Activated naive CD4-positive, alpha-beta T cell (primary cell): Measurements from ENCODE around the gene ZNF518A.

Source experiments
- DNase-seq, 4 experiments: peaks; one replicate each; lab custom pipeline; 2025; lab: John Stamatoyannopoulos, UW

ZNF518A gene, protein sequence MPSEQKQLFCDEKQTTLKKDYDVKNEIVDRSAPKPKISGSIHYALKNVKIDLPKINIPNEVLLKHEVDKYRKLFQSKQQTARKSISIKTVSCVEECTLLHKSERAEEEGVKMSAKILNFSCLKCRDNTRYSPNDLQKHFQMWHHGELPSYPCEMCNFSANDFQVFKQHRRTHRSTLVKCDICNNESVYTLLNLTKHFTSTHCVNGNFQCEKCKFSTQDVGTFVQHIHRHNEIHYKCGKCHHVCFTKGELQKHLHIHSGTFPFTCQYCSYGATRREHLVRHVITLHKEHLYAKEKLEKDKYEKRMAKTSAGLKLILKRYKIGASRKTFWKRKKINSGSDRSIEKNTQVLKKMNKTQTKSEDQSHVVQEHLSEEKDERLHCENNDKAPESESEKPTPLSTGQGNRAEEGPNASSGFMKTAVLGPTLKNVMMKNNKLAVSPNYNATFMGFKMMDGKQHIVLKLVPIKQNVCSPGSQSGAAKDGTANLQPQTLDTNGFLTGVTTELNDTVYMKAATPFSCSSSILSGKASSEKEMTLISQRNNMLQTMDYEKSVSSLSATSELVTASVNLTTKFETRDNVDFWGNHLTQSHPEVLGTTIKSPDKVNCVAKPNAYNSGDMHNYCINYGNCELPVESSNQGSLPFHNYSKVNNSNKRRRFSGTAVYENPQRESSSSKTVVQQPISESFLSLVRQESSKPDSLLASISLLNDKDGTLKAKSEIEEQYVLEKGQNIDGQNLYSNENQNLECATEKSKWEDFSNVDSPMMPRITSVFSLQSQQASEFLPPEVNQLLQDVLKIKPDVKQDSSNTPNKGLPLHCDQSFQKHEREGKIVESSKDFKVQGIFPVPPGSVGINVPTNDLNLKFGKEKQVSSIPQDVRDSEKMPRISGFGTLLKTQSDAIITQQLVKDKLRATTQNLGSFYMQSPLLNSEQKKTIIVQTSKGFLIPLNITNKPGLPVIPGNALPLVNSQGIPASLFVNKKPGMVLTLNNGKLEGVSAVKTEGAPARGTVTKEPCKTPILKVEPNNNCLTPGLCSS (N-terminal part only)

DNA sequence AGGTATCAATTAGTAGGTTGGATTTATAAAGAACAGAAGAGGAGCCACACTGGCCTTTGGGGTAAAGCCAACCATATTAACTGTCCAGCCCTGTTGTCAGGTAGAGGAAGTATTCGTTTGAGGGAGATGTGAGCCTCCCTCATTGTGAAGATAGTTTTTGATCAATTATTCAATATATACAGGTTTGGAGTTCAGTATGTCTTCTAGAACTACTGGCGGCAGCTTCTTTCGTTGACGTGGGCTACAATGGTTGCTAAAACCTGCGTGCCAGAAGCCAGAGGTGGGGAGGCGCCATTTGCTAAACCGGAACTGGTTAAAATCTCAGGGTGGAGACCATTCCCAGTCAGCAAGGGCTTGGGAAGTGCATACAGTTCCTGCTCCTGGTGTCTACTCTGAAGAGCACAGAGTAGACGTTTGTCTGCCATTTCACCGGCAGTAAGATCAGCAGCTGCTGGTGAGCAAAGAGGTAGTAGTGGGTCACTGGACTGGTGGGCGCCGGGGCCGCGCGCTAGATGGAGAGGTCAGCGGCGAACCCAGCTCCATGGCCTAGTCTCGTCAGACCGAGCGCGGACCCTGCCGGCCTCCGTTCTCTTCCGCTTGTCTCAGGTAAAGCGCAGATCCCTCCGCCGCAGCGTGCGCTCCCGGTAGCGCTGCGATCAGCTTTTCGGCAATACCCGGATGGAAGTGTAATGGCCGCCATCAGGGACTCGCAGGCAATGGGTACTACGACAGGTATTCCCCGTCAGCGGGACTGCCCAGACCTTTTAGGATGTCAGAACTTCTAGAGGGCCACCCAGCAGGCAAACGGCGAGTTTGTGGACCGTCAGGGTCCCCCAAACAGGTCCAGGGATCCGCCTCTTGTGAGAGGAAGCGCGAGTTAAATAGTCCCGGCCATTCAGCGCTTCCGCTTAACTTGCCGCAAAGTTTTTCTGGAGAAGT is at the start of gene ZNF518A:
Gene ZNF518A, plus strand, starts transcription at position 911 of the 939 bp plus-strand sequence. CDS start 26,026 bp downstream, outside the sequence.
- DNase-seq = peak; percentile 67 to 81 (median 78)

DNA sequence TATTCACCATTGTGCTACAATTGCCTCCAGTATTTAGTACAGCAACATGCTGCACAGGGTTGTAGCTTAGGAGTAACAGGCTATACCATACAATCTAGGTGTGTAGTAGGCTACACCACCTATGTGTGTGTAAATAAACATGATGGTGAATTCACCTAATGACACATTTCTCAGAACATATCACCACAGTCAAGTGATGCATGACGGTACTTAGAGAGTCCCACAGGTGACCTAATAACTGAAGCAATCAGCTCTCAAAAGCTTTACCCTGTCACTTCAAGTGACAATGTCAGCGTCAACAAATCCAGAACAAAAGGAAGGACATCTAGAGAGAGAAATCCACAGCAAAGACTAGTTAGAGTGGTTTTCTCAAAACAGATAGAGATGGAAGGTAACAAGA is 47.9 kb upstream of the ZNF518A start:
- no peak for DNase-seq

DNA sequence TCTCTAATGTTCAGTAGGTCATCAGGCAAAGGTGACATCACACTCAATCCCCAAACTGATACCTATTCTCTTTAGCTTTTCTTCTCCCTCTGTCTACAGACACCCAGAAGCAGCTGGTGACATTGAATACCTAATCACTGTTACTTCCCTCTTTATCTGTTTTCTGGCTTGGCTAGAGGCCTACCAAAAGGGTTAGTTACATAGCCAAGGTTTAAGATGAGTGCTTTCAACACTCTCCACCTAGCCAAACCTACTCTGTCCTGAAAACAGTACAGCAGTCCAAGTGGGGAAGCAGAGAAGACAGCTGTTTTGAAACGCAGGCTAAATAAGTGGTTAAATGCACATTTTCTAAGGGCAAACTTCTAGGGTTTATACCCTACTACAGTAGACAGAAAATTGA is 47.3 kb upstream of the ZNF518A start:
- DNase-seq = no peak

DNA sequence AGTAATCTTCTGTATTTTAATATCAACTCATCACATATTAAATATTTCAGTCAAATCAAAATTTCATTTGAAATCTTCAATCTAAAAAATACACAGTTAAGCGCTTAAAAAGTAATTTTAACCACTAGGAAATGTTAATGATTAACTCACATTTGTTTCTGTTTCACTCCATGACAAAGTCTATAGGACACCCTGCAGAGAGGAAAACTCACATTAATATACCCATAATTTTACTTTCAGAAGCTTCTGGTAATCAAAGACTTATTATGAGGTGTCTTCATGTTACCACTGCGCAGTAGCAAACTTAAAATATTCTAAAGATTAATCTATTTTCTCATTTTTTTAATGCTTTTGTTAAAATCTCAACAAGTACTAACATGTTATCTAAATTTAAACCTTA is 41.0 kb upstream of the ZNF518A start:
- DNase-seq = no peak

DNA sequence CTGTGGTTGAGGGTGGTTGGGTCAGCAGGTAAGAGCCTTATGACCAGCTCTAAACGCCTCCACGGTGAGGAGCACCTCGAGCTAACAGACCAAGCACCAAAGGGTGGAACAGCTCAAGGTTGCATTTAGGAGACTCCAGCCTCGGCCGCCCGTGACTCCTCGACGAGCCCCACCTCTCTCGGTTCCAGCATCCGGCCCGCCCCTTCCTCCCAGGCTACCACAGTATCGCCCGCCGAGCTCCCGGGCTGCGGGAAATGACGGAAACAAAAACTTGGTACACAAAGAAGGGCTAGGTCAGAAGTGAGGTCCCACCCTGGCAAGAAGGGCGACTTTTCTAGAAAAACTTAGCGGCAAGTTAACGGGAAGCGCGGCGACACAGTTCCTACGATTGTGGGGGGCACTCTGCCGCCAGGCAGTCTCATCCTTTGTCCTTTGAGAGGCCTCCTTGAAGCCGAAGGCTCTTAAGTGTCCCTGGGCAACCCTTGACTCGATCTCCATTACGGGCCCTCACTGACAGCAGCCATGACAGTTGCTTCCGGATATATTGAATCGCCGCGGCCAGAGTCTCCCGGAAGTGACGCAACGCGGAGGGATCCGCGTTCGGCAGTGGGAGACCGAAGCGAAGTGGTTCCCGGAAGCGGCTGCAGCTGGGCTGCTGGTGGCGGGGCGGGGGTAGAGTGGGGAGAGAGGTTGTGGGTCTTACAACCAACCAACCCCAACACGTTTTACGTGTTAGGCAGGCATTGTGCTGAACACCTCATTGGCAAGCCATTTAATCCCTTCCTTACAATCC is 40.2 kb upstream of the ZNF518A start:
- DNase-seq = peak; percentile 71 to 89 (median 81)

DNA sequence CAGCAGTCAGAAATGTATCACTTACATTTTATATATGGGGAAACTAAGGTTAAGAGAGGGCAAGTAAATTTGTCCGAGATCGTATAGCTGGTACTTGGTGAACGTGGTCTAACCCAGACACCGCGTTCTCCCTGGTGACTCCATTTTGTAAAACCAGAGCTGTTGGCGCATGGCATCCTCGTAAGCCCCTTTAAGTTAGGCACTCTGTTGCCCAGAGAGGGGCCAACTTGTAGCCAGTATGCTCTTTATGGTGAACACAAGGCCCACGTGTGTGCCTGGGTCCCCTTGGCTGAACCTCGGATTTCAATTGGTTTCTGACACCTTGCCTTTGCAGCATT is 39.7 kb upstream of the ZNF518A start:
- DNase-seq = no peak

DNA sequence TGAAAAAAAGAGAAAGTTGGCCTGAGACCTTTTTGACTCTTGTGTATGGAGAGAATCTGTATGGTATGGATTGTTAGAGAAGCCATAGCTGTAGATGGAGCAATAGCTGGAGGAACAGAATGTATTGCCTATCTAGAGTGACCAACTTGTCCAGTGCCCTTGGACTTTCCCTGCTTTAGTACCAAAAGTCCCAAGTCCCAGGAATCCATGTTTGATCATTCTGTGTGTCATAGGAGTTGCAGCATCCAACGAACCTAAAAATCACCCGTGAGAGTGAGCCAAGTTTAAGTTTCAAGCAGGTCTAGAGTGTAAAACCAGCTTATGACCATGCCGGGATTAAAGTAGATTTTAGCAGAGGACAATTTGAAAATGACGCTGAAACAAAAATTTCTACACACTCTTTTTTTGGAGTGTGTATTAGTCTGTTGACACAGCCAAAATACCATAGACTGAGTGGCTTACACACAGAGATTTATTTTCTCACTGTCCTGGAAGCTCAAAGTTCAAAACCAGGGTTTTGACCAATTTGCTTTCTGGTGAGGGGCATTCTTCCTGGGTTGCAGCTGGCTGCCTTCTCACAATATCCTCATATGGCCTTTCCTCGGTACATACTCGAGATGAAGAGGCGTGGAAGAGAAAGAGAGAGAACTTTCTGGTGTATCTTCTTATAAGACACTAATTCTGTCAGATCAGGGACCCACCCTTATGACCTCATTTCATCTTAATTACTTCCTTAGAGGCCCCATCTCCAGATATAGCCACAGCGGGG is 36.9 kb upstream of the ZNF518A start:
- DNase-seq = no peak

DNA sequence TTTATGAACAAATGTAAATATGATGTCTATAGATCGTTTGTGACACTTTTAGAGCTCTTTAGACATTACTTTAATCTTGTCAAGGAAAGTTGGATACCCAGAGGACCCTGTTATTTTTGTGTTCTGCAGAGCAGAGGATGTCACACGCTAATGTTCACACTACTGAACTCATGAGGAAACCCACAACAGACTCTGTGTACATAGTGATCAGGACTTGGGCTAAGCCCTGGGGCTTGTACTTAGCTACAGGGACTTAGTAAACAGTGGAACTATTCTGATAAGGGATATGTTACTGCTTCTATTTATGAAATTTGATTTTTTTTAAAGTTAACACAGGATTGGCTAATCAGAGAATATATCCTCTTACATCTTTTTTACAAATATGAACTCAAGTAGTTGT is 36.1 kb upstream of the ZNF518A start:
- no peak for DNase-seq

DNA sequence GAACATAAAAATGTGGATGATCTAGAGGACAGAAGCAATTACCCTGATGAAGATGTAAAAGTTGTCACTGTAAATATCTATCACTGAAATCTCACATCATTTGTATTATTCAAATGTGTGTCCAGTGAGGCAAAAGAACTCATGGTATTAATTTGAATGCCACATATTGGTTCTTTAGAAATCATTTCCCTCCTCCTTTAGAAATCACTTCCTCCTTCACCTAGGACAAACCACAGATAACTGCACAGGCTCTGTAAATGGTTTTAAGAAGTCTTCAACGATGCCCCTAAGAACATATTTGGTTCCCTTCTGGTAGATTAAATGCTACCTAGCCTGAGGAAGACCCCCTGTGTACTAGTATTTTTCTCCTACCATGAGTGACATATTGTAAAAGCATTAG is 33.1 kb upstream of the ZNF518A start:
- no peak for DNase-seq

DNA sequence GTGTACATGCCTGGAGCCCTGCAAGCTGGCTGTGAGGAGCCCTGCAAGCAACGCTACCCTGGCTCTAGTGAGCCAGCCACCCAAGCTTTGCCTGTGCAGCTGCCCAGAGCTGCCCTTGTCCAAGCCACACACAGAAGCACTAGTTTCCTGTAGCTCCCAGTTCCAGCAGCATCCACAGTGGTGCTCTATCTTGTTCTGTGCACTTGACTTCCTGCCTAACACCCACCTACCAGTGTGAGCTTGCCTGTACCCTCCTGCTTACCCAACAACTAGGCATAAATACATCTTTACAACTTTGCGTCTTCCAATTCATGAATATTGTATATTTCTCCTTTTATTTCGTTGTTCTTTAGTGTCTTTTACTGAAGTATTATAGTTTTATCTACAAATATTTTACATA is 32.2 kb upstream of the ZNF518A start:
- DNase-seq = no peak

DNA sequence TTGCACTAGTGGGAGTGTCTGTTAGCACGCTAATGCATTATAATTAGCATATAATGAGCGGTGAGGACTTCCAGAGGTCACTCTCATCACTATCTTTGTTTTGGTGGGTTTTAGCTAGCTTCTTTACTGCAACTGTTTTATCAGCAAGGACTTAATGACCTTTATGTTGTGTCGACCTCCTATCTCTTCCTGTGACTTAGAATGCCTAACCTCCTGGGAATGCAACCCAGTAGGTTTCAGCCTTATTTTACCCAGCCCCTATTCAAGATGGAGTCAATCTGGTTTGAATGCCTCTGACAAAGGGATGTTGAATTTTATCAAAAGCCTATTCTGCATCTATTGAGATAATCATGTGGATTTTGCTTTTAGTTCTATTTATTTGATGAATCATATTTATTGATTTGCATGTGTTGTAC is 22.5 kb upstream of the ZNF518A start:
- no peak for DNase-seq

DNA sequence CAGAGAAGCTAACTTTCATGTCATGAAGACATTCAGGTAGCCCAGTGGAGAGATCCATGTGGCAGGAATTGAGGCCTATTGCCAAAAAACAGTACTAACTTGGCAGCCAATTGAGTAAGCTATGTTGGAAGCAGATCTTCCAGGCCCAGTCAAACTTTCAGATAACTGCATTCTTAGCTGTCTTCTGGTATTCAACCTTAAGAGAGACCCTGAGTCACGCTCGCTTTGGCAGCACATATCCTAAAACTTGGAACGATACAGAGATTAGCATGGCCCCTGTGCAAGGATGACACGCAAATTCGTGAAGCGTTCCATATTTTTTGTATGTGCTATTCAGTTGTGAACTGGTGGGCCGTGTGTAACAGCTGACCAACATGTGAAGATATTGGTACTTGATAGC is 17.6 kb upstream of the ZNF518A start:
- DNase-seq = no peak

DNA sequence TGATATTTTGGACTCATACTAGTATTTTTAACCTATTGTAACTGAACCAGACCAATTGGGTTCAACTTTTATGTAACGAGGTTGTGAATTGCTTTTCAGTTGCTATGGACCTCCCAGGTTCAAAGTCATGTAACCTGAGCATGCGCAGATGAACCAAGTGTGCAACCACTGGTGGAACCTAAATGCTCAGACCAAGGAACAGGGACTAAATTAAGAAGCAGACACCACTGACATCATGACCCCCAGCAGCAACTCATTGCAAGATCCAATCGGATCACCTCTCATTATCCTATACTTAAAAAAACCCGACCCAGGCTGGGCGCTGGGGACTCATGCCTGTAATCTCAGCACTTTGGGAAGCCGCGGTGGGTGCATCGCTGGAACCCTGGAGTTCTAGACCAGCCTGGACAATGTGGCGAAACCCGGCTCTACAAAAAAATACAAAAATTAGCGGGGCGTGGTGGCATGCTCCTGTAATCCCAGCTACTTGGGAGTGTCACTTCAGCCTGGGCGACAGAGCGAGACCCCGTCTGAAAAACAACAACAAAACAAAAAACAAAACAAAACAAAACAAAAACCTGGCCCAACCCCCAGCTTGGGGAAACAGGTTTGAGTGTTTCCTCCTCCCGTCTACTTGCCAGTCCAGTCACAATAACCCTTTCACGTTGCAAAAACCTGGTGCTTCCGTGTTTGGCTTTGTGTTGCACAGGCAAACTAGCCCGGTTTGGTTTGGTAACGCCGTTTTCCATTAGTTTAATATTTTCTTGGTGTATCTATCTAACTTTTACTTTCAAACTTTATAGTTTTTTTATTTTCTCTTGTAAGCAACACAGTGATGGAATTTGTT is 11.3 kb upstream of the ZNF518A start:
- no peak for DNase-seq

DNA sequence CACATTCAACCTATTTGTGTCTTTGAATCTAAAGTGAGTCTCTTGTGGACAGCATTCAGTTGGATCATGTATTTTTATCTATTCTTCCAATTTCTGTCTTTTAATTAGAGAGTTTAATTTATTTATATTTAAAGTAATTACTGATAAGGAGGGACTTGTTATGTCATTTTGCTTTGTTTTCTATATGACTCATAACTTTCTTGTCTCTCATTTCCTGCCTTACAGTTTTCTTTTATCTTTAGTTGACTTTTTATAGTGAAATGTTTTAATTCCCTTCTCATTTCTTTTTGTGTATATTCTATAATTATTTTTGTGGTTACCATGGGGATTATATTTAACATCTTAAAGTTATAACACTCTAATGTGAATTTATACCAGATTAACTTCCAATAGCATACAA is 7.3 kb upstream of the ZNF518A start:
- no peak for DNase-seq

DNA sequence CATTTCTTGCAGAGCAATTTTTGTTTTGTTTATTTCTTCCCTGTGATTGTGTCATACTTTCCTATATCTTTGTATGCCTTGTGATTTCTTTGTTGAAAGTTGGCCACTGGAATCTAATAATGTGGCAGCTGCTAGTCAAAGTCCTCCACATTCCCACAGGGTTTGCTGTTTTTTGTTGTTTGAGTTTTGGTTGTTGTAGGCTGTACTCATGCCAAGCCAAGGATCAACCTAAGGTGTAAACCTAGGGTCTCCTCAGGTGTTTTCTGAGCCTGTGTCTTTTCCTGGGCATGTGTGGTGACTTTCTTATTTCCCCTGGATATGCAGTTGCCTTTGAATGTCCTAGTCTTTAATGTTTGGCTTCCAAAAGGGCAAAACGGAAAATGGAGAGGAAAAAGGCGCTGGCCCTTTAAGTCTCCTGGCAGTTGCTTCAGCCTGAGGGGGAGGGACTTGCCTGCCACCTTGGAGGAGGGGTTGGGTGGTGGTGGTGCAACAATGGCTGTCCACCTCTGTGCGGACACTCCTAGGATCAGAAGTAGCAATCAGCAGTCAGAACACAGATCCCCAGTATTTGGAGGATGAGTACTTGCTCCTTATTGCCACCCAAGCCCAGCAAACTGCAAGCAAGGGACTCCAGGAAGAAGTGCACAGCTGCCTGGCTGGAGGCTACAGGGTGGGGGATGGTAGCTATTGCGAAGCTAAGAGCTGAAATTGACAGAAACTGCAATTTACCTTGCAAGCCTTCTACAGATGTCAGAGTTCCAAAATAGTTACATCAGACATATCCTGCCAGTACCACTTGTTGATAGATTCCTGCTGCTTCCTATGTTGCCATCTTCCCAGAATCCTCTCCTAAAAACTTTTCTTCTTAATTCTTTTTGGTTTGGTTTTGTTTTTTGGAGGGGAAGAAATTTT is 5.6 kb upstream of the ZNF518A start:
- no peak for DNase-seq

DNA sequence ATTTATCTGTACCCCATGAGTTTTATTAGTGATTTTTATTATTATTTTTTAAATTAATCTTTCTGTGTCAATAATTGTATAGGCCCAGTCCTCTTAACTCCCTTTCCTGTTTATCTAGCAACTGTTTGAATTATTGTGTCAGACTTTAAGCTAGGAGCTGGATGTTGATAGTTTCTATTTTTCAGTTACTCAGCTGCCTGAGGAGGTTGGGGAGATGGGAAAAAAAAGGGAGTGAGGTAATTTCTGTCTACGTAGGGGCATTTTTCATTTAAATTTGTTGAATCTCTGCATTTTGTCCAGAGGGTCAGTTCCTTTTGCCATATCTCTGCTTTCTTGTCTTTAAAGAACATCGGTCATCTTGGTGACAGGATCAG is 5.0 kb upstream of the ZNF518A start:
- DNase-seq = no peak

DNA sequence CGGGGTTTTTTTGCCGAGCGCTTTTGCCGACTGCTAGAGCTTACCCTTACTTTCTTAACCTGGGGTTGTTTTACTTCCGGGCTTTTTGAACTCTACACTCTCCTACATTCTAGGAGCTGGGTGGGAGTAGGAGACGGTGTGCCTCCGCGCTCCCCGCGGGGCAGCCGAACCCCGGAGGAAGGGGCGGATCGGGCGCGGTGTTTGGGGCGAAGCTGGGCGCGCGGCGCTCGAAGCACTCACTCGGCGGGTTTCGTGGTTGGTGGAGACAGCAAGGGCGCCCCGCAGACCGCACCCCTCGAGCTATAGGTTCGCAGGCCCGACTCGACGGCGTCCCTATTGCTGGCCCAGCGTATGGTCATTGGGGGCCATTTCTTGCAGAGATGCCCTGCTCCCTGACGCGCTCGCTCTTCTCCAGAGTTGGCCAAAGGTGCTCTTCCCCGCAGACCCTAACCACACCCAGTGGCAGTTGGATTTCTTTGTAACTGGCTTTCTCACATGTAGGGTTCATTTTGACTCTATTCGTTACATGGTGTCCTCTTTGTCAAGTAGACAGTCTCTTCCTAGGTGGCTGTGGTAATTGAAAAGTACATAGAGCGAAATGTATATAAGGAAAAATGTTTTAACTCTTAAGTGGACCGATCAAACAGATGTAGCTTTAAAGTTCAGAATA is 364 bp downstream of the ZNF518A start:
- peak; percentile 53 to 68 (median 60) for DNase-seq

DNA sequence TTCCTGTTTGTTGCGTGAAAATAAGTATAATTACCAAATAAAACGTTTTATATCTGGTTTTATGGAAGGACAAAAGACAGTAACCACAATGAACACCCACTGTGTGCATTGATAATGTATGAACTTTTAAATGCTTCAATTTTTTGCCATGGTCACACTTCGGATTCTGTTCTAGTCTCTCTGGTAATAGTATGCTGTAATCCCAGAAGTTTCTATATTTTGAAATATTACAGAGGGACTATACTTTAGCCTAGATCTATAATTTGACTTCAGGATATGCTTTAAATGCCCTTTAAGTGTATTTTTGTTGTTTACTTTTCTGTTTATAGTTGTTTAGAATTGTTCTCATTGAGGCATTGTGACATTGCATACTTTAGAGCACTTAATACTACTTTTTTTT is 1.5 kb downstream of the ZNF518A start:
- DNase-seq = no peak
